GM21529 (cell line): ENCODE measurements around the gene MAJIN.
"Not testable (repeated sequence)": the region's sequence is repeated elsewhere in the genome, so short reads cannot be mapped to it uniquely, and the experiment has no call there.

Source experiments
- ATAC-seq: cut with Tn5 transposase; IDR thresholded peaks from one replicate; pipeline ENCODE4 v1.9.1; 2021; ENCODE audit not compliant: unreplicated experiment

Gene MAJIN

GRCh38 chr11:64990222-64990923 is 18.5 kb upstream of the MAJIN start:
- ATAC-seq: no peak

GRCh38 chr11:64989416-64989815 is 17.5 kb upstream of the MAJIN start:
- ATAC-seq: no peak

- ATAC-seq: no peak
Observed at GRCh38 chr11:64987998-64988854, 16.3 kb upstream of the MAJIN start.

GRCh38 chr11:64983339-64983738 is 11.4 kb upstream of the MAJIN start:
- ATAC-seq: not testable (repeated sequence)

- ATAC-seq: no peak
Observed at GRCh38 chr11:64976651-64977050, 4.7 kb upstream of the MAJIN start.

GRCh38 chr11:64974124-64974523 is 2.2 kb upstream of the MAJIN start:
- no peak for ATAC-seq

- ATAC-seq: no peak
Observed at GRCh38 chr11:64970731-64971151, 1.2 kb downstream of the MAJIN start.

GRCh38 chr11:64969209-64969608 is 2.7 kb downstream of the MAJIN start:
- ATAC-seq: no peak

GRCh38 chr11:64967375-64967774 is 4.5 kb downstream of the MAJIN start:
- no peak for ATAC-seq

GRCh38 chr11:64963072-64963631 is 8.8 kb downstream of the MAJIN start:
- ATAC-seq: no peak

GRCh38 chr11:64960719-64961118 is 11.2 kb downstream of the MAJIN start:
- no peak for ATAC-seq

- no peak for ATAC-seq
Observed at GRCh38 chr11:64959498-64959897, 12.4 kb downstream of the MAJIN start.

GRCh38 chr11:64954201-64954600 is 17.7 kb downstream of the MAJIN start:
- ATAC-seq: no peak

GRCh38 chr11:64951529-64951928 is 20.4 kb downstream of the MAJIN start:
- ATAC-seq: no peak

- no peak for ATAC-seq
Observed at GRCh38 chr11:64947208-64947814, 24.6 kb downstream of the MAJIN start.

- no peak for ATAC-seq
Observed at GRCh38 chr11:64936539-64936938, 35.4 kb downstream of the MAJIN start.

- ATAC-seq: no peak
Observed at GRCh38 chr11:64935359-64936081, 36.4 kb downstream of the MAJIN start, which contains the start of gene GPHA2. Gene GPHA2, minus strand, starts transcription at chr11:64935893. Its CDS starts 433 bp downstream, at chr11:64935460.

- ATAC-seq: no peak
Observed at GRCh38 chr11:64934682-64935358, 37.1 kb downstream of the MAJIN start.

GRCh38 chr11:64933935-64934681 is 37.8 kb downstream of the MAJIN start:
- no peak for ATAC-seq
